ENCODE measurements around the gene SAP30BP. TPM values are rescaled to one million over a fixed set of nuclear protein-coding genes. Genes with fewer than 3 reads are reported as not detected.

Gene SAP30BP
- total RNA-seq, 1 donor = 60.0 TPM

- no peak overlapping the region for H3K4me3 ChIP-seq (ENCODE audit: low read depth, low read length)
- no peak for TF ChIP-seq CTCF (IDR thresholded peaks at IDR 0.05; ENCODE audit: insufficient read depth, low read depth, low read length)
- no peak for DNase-seq (ENCODE audit: low read depth)
These were observed 69.2 kb downstream of the SAP30BP start for GRCh38 chr17:75736173-75736835.

GRCh38 chr17:75737133-75737962, 70.2 kb downstream of the SAP30BP start:
- no peak for TF ChIP-seq CTCF (IDR thresholded peaks at IDR 0.05; ENCODE audit: insufficient read depth, low read depth, low read length)

GRCh38 chr17:75738218-75738802, 71.2 kb downstream of the SAP30BP start:
- TF ChIP-seq CTCF (IDR thresholded peaks at IDR 0.05; ENCODE audit: insufficient read depth, low read depth, low read length) = no peak
- no peak overlapping the region for H3K4me3 ChIP-seq (ENCODE audit: low read depth, low read length)
- no peak for DNase-seq (ENCODE audit: low read depth)

More at GRCh38 chr17:75737133-75737962, 70.2 kb downstream of the SAP30BP start:
- no peak overlapping the region for H3K4me3 ChIP-seq (ENCODE audit: low read depth, low read length)
- DNase-seq (ENCODE audit: low read depth) = no peak

GRCh38 chr17:75739174-75739573, 72.0 kb downstream of the SAP30BP start:
- no peak for DNase-seq (ENCODE audit: low read depth)
- no peak for TF ChIP-seq CTCF (IDR thresholded peaks at IDR 0.05; ENCODE audit: insufficient read depth, low read depth, low read length)
- no peak overlapping the region for H3K4me3 ChIP-seq (ENCODE audit: low read depth, low read length)

GRCh38 chr17:75739801-75740200, 72.7 kb downstream of the SAP30BP start:
- H3K4me3 ChIP-seq (ENCODE audit: low read depth, low read length) = no peak overlapping the region
- DNase-seq (ENCODE audit: low read depth) = no peak
- no peak for TF ChIP-seq CTCF (IDR thresholded peaks at IDR 0.05; ENCODE audit: insufficient read depth, low read depth, low read length)

GRCh38 chr17:75740215-75740614, 73.1 kb downstream of the SAP30BP start:
- H3K4me3 ChIP-seq (ENCODE audit: low read depth, low read length) = no peak overlapping the region
- no peak for TF ChIP-seq CTCF (IDR thresholded peaks at IDR 0.05; ENCODE audit: insufficient read depth, low read depth, low read length)
- DNase-seq (ENCODE audit: low read depth) = no peak

Data from fibroblast of villous mesenchyme (primary cell).